OCI-LY7 (cell line): Measurements from ENCODE around the gene SPRR1B. TPM values are rescaled to one million over a fixed set of nuclear protein-coding genes. Genes with fewer than 3 reads are reported as not detected.

ENCODE experiments used
- BruUV-seq: library from RNA; stranded (reverse); fragments of 400-500 nt; replicated peaks from 2 replicates; lab custom pipeline; 2021; lab: Mats Ljungman, UMichigan
- CTCF ChIA-PET: fragments of 300-600 bp; sonication (Branson Sonifier 250); formaldehyde crosslinking; loops from one replicate; lab custom pipeline; 2022; ENCODE audit warnings: antibody characterized with exemption; ENCODE audit not compliant: unreplicated experiment; lab: Charles Lee
- POLR2A ChIA-PET: fragments of 300-600 bp; sonication (Branson Sonifier 250); formaldehyde crosslinking; loops from one replicate; lab custom pipeline; 2022; ENCODE audit warnings: antibody characterized with exemption; lab: Charles Lee
- DNase-seq: peaks from one replicate; pipeline ENCODE4 v3.0.0-alpha.2; 2015; ENCODE audit warnings: low spot score
- H2AFZ ChIP-seq: fragments of 200-600 bp; sonication (generic), shearing (Covaris generic); 2 replicates; pipeline ENCODE4 v1.6.1; 2014; ENCODE audit warnings: mild to moderate bottlenecking, antibody characterized with exemption, low read length, moderate library complexity
- H3K27ac ChIP-seq: fragments of 200-600 bp; sonication (generic); 2 replicates; pipeline ENCODE4 v1.5.1; 2014; ENCODE audit warnings: mixed run types, low read depth, mild to moderate bottlenecking, moderate library complexity, low read length, inconsistent platforms; ENCODE audit not compliant: poor library complexity, severe bottlenecking
- H3K36me3 ChIP-seq: fragments of 200-600 bp; sonication (generic); 2 replicates; pipeline ENCODE4 v1.6.1; 2014; ENCODE audit warnings: mild to moderate bottlenecking, antibody characterized with exemption, low read length, moderate library complexity, mixed read lengths; ENCODE audit not compliant: insufficient read depth
- H3K4me1 ChIP-seq: fragments of 200-600 bp; sonication (generic); 2 replicates; pipeline ENCODE4 v1.5.1; 2014; ENCODE audit warnings: mild to moderate bottlenecking, low read length; ENCODE audit not compliant: insufficient read depth, poor library complexity, severe bottlenecking
- H3K4me2 ChIP-seq: fragments of 200-600 bp; sonication (generic); 2 replicates; pipeline ENCODE4 v1.6.1; 2014; ENCODE audit warnings: mild to moderate bottlenecking, low read length
- H3K4me3 ChIP-seq: fragments of 200-600 bp; sonication (generic); 2 replicates; pipeline ENCODE4 v1.5.1; 2014; ENCODE audit warnings: mild to moderate bottlenecking, low read depth, low read length; ENCODE audit not compliant: poor library complexity, severe bottlenecking
- H3K79me2 ChIP-seq: fragments of 200-600 bp; sonication (generic); 2 replicates; pipeline ENCODE4 v1.6.1; 2016; ENCODE audit warnings: low read depth, mild to moderate bottlenecking, low read length, moderate library complexity, mixed read lengths; ENCODE audit not compliant: insufficient read depth
- H3K9me2 ChIP-seq: fragments of 200-600 bp; sonication (generic); 2 replicates; pipeline ENCODE4 v1.6.1; 2016; ENCODE audit warnings: mild to moderate bottlenecking, low read length, mixed read lengths; ENCODE audit not compliant: insufficient read depth
- H3K9me3 ChIP-seq: fragments of 200-600 bp; sonication (generic); 2 replicates; pipeline ENCODE4 v1.6.1; 2014; ENCODE audit warnings: mild to moderate bottlenecking, mixed run types, low read length, mixed read lengths
- H4K20me1 ChIP-seq: fragments of 200-600 bp; sonication (generic); 2 replicates; pipeline ENCODE4 v1.6.1; 2014; ENCODE audit warnings: mild to moderate bottlenecking, antibody characterized with exemption, low read length, moderate library complexity, mixed read lengths; ENCODE audit not compliant: insufficient read depth
- EZH2phosphoT487 ChIP-seq: fragments of 200-600 bp; sonication (generic); IDR thresholded peaks from 2 replicates; pipeline ENCODE4 v1.6.1; 2018; ENCODE audit warnings: low read depth, borderline replicate concordance, mild to moderate bottlenecking, mixed run types, antibody characterized with exemption, low read length, moderate library complexity, mixed read lengths
- intact Hi-C: fragments of 100-400 bp; cut with micrococcal nuclease; formaldehyde crosslinking; loops from one replicate; pipeline ENCODE4 v1.10.0; 2022; ENCODE audit not compliant: unreplicated experiment
- total RNA-seq, 2 experiments: library from RNA; depleted of rRNA in 1 of 2; stranded (reverse); fragments of >200 nt in 1 of 2; shearing (Covaris generic) in 1 of 2; gene quantifications; 2 replicates each; pipeline ENCODE4 v1.2.3, GENCODE V29; 2014 to 2022
- TF ChIP-seq, protein P1 (sequence below): fragments of 200-600 bp; sonication (generic); conservative IDR thresholded peaks from 2 replicates; pipeline ENCODE4 v1.5.1; 2014; ENCODE audit warnings: mild to moderate bottlenecking, antibody characterized with exemption, low read length, moderate library complexity, mixed read lengths

The SPRR1B gene
- total RNA-seq, 2 experiments from 2014 or later, result not detected

DNA sequence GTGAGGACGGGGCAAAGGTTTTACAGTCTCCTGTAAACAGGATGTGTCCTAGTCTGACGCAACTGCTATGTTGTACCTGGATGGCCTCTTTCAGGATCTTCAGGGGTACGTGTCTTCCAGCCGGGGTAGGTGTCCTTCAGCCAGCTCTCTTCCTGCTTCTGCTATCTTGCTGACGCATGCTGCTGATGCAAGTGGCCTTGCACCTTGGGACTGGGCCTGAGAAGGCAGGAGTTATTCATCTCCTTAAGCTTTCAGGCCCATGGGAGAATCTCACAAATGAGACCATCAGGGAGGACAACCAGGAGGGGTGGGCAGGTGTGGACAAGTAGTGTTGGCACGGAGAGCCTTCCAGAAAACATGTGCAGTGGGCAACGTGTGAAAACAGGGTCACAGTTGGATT, 7.9 kb upstream of the SPRR1B start:
- no peaks in the 10 kb centered on the region for H3K4me1 ChIP-seq
- CTCF ChIA-PET, result no interaction called here
- intact Hi-C loops, result no loop called here
- BruUV-seq, result no TSS peak
- no peak overlapping the region for H3K4me2 ChIP-seq
- no peak overlapping the region for H2AFZ ChIP-seq
- H3K9me3 ChIP-seq, result no peaks in the 10 kb centered on the region
- H3K4me3 ChIP-seq, result no peak overlapping the region
- no peaks in the 10 kb centered on the region for H3K9me2 ChIP-seq
- no peaks in the 10 kb centered on the region for H3K36me3 ChIP-seq
- no peaks in the 10 kb centered on the region for H4K20me1 ChIP-seq
- TF ChIP-seq, protein P1, sequence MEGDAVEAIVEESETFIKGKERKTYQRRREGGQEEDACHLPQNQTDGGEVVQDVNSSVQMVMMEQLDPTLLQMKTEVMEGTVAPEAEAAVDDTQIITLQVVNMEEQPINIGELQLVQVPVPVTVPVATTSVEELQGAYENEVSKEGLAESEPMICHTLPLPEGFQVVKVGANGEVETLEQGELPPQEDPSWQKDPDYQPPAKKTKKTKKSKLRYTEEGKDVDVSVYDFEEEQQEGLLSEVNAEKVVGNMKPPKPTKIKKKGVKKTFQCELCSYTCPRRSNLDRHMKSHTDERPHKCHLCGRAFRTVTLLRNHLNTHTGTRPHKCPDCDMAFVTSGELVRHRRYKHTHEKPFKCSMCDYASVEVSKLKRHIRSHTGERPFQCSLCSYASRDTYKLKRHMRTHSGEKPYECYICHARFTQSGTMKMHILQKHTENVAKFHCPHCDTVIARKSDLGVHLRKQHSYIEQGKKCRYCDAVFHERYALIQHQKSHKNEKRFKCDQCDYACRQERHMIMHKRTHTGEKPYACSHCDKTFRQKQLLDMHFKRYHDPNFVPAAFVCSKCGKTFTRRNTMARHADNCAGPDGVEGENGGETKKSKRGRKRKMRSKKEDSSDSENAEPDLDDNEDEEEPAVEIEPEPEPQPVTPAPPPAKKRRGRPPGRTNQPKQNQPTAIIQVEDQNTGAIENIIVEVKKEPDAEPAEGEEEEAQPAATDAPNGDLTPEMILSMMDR, result no peak
- TF ChIP-seq EZH2phosphoT487, result no peak
- POLR2A ChIA-PET, result interaction anchor here (0.6 kb wide), 1 partner anchor 65 kb away, joined by 3 read pairs; no protein-coding TSS in a partner anchor
- no peaks in the 10 kb centered on the region for H3K79me2 ChIP-seq
- H3K27ac ChIP-seq, result no peak overlapping the region
- DNase-seq, result no peak

DNA sequence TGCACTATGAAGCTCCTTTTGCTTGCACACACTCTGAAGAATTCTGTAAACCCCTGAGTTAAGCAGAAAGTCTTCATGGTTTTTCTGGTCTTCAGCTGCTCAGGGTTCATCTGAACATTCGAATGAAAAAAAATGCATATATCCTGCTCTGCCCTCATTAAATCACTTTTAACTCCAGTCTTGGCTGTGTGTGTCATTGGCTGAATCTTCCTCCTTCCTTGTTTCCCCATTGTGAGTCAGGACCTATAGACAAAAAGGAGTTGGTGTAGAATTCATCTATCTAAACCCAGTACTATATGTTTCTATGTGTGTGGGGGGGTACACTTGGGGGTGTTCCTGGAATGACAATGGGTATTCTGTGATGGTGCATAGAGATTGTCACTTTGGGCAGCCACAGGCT, 6.6 kb upstream of the SPRR1B start:
- Histone ChIP-seq H4K20me1 (no peaks in the 10 kb centered on the region), H3K9me3 (no peaks in the 10 kb centered on the region), H3K9me2 (no peaks in the 10 kb centered on the region), H3K79me2 (no peaks in the 10 kb centered on the region), H3K4me2 (no peak overlapping the region), H3K4me1 (no peaks in the 10 kb centered on the region), H3K27ac (no peak overlapping the region), H3K4me3 (no peak overlapping the region), H3K36me3 (no peaks in the 10 kb centered on the region), H2AFZ (no peak overlapping the region)
- no TSS peak for BruUV-seq
- DNase-seq, result no peak
- no peak for TF ChIP-seq EZH2phosphoT487
- TF ChIP-seq, protein P1, result no peak
- ChIA-PET POLR2A (no interaction called here), CTCF (no interaction called here)
- intact Hi-C loops, result no loop called here

DNA sequence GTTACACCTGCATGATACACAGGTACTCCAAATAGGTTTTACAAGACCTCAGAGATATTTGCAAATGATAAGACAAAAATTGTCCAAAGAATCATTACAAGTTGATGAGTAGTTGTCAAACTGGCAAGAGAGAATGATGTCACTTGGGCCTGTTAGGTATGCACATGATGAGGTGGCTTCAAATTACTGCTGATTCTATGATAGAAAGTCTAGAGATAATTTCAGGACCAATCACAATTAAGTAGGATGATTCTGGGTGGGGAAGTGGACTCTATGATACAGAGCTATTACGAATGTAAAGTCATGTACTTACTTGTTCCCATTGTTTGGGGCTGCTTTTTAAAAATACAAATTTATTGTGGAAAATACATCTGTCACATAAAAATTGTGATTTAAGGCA, 5.2 kb upstream of the SPRR1B start:
- Histone ChIP-seq H3K79me2 (no peaks in the 10 kb centered on the region), H3K36me3 (no peaks in the 10 kb centered on the region), H2AFZ (no peak overlapping the region), H3K4me2 (no peak overlapping the region), H3K9me2 (no peaks in the 10 kb centered on the region), H3K27ac (no peak overlapping the region), H3K4me1 (no peaks in the 10 kb centered on the region), H3K9me3 (no peaks in the 10 kb centered on the region), H3K4me3 (no peak overlapping the region), H4K20me1 (no peaks in the 10 kb centered on the region)
- no peak for DNase-seq
- intact Hi-C loops, result no loop called here
- no peak for TF ChIP-seq EZH2phosphoT487
- TF ChIP-seq, protein P1, result no peak
- CTCF ChIA-PET, result no interaction called here
- POLR2A ChIA-PET, result no interaction called here
- no TSS peak for BruUV-seq
